Measurements from ENCODE around the gene PXN.
"Not testable (repeated sequence)": the region's sequence is repeated elsewhere in the genome, so short reads cannot be mapped to it uniquely, and the experiment has no call there.

PXN gene

DNA sequence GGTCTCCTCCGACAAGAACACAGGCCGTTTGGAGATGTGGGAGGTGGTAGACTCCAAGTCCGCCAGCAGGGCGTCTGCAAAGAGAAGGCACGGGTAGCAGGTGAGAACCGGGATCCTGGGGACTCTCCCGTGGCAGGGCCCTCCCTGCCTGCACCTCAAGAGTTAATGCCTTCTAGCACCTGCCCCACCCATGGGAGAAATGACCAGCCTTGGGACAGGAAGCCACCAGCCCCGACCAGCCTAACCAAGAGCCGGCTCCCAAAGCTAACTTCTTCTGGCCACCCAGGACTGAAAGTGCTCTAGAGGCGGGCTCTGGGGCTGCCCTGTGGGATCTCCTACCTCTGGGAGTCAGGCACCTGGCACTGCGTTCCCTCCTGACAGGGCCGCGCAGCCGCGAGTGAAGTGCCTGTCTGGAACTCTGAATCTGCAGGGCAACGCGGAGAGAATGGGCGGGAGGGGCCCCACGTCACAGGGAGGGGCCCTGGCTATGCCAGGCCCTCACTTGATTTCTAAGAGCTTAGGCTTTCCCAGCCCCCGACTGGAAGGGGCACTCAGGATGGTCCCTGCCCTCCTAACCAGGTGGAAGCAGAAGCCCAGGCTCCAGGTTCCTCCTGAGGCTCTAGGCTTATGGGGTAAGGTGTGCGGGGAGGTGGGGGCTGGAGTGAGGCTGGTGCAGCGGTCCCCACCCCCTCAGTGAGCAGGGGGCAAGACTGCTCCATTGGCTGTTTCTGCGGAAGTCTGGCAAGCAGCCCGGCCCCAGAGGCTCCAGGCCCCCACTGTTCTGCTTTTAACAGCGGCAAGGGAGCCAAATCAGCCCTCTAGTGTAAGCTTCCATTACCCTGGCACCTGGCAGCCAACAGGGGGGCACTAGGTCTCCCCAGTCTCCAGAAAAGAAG lies 41.0 kb downstream of the PXN start:
- no peak for DNase-seq

DNA sequence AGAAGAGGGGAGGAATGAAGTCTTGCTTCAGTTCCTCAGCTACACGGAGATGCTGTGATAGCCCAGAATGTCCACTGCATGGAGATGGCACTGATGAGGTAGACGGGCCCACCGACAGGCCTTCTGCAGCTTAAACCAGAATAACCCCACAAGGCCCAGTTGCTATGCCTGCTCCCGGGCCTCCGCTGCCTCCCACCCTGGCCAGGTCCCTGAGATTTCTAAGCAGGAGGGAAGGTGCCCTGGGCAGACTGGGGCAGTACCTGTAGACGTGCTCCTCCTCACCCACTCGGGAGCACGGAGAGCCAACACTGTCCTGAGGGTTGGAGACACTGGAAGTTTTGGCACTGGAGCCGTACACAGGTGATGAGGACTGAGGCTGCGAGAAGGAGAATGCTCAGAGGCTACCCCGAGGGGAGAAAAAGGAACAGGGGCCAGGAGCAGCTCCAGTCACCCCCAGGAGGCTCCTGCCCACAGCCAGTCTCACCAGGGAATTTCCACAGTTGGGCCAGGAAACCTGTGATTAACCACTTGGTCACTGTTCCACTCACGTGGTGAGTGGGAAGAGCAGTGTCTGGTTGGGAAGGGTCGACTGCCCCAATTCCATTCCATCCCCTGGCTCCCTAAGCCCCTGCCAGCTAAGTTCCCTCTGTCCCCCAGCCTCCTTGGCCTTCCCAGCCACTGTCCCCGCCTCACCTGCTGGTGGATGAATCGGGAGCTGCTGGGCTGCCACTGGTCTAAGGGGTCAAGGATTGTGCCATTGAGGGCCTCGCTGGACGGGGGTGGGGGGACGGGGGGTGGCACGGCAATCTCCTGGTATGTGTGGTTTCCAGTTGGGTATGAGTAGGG lies 41.8 kb downstream of the PXN start:
- no peak for DNase-seq

DNA sequence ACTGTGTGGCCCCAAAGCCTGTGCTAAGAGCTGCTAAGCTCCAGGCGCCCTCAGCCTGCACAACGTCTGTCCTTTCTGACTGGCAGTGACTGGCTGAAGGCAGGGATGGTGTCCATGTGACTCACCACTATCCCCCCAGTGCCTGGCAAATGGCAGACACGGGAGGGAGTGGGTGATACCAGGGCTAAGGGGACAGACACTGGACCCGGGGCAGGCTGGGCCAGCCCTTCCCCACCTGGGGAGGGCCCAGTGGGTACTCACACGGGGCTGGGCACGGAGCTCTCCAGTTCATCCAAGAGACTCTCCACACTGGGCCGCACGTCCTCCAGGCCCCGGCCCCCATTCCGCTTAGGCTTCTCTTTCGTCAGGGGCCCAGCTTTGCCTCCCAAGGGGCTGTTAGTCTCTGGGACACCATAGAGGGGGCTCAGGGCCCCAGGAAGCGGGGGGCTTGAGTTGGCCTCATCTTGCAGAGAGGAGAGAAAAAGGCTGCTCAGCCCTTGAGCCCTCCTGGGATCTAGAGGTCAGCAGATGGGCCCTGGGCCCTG lies 43.2 kb downstream of the PXN start:
- no peak for DNase-seq

DNA sequence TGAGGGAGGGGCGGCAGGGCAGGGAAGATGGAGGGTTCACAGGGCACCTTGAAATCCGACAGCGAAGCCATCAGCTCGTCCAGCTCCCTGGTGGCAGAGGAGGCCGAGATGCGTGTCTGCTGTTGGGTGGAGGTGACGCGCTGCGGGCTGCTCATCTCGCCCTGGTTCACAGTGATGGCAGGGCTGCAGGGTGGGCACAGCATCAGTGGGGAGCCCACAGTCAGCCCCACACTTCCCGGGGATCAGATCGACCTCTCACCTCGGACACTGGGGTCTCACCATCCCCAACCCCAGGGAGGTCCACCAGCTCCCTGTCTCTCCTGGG lies 44.0 kb downstream of the PXN start:
- DNase-seq: no peak

DNA sequence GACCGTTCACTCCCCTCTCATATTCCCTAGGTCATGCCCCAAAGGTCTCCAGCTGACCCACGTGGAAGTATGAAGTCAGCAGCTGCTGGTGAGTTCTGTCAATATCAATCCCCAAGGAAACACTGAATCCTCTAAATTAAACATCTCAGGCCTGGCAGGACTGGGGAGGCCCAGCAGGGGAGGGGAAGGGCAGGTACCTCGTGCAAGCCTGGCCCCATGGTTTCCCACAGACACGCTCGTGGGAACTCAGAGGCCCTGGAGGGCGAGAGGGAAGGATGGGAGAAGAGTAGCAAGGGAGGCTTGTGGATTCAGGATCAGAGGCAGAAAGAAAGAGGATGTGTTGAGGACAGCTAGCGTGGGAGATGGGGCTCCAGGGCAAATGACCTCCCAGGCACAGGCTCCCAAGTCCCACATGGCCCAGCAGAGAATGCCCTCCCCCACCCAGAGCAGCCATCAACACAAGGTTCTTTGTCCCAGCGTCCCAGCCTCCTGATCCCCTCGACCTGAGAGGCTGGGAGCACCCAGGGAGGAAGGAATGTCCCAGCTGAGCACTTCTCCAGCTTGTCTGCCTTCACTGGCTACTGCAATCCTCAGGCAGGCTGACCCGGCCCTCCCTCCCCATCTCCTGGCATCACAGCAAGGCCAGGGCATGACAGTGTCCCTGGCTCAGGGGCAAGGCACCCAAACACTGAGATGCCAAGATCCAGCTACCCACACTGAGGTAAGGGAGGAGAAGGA lies 44.5 kb downstream of the PXN start:
- DNase-seq: no peak

DNA sequence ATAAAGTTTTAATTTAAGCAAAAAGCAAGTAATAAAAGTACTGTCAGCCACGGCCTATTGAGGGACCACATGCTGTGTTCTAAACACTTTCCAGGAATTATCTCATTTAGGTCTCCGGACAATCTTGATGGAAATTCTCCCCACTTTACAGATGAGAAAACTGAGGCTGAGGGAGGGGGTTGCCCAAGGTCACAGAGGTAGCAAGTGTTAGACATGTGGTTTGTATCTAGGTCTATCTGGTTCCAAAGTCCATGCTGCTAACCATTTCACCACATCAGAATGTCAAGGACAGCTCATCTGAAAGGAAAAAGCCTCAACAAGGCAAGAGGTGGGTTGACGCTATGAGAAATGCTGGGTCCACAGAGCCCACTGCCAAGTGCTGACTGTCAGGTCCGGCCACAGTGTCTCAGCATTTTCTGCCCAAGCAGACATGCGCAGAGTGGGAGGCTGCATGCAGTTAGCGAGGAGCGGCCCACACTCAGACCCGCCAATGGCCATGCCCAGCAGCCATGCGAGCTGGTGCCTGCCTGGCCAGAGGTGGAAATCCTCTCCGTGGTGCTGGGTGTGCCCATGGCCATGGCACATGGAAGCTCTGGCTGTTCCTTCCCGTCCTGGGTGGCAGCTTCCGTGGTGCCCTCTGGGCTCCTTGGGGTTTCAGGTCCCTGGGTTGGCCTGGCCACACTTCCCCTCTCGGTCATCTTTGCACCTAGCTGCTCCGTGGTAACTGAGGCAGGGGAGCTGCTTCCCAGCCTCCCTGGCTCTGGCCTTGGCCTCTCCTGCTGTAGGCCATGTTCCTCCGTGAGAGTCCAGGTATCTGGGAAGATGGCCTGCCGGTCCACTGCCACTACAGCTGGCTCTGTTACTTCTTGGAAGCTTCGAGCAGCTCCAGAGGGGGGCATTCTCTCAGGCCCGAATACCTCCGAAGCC lies 46.6 kb downstream of the PXN start:
- DNase-seq: no peak

DNA sequence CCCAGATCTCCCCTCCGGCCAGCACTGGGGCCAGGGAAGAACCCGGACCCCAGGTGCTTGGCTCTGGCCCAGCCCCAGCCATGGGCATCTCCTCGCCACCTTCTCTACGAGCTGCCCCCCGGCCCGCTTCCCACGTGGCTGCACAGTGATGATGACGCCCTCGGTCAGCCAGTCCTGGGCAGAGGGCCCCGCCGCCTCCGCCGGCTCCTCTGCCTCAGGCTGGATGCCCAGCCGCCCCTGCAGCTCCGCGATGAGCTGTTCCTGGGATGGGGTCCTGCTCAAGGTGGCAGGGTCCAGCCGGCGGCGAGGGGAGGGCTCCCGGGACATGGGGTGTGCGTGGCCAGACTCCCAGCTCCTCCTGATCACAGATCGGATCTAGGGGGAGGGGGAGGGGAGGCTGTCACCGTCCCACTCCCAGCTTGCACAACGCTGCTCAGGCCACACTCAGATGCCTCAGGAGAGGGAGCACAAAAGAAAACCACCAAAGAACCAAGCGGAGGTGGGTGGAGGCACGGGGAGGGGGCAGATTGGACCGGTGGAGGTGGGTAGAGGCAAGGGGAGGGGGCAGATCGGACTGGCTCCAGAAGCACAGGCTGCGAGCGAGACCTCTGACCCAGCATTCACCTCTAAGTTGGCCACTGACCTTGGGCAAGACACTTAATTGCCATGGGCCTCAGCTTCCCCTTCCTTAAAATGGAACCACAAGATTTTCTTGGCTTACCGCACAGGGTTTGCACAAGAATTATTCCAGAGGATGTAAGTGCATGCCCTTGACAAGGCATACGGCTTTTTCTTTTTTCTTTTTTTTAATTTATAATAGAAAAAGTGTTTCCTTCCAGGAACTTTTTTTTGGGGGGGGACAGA lies 48.6 kb downstream of the PXN start:
- no peak for DNase-seq

DNA sequence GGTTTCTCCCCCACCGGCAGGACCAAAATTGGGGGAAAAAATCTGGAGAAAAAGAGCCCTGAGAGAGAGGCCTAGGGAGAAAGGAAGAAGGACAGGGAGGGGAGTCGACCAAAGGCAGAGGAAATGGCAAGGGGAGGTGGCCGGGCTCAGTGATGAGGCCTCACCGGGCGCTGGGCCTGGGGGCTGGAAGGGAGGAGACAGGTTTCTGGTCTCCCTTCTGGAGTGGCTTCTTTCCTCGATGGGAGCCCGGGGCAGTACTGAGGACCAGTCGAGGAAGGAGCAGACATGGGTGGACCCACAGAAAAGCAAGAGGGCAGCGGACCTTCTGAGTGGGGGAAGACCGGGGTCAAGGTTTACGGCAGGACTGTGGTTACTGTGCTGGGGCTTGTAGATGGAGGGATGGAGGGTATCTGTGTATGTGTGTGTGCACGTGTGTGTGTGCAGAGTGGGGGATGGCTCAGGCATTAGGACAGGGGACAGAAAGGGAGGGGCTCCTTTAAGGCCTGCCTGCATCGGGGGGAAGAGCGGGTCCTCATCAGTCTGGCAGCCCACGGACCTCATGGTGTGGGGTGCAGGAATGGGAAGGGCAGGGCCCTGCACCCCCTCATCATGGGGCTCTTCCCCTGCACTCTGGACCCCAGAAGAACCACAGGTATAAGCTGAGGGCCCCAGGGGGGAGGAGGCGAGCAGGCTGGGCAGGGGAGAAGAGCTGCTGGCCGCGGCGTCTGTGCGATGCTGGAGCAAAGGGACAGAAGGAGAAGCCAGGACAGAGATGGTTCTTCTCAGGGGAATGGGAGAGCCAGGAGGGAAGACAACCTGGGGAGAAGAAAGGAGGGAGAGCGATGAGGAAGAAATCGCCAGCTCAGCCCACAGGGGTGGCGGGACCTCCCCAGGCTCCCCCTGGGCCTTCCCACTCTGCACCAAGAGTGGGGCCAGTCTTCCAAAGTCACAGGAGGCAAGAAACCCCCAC lies 49.5 kb downstream of the PXN start:
- DNase-seq: no peak

DNA sequence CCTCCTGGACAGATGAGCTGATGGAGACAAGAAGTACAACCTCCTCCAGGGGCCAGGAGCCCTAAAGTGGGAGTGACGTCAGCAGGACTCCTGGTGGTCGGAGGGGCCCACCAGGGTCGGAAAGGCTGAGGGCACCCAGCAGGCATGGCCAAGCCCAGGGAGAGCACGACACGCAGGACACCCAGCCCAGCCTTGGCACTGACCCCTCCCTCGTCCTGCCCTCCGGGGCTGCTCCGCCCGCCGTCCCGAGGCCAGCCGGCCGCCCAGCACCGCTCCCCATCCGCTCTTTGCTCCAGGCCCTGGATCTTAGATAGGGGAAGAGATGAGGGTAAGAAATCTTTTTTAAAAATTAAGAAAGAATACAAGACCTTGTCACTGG lies 50.2 kb downstream of the PXN start:
- no peak for DNase-seq

DNA sequence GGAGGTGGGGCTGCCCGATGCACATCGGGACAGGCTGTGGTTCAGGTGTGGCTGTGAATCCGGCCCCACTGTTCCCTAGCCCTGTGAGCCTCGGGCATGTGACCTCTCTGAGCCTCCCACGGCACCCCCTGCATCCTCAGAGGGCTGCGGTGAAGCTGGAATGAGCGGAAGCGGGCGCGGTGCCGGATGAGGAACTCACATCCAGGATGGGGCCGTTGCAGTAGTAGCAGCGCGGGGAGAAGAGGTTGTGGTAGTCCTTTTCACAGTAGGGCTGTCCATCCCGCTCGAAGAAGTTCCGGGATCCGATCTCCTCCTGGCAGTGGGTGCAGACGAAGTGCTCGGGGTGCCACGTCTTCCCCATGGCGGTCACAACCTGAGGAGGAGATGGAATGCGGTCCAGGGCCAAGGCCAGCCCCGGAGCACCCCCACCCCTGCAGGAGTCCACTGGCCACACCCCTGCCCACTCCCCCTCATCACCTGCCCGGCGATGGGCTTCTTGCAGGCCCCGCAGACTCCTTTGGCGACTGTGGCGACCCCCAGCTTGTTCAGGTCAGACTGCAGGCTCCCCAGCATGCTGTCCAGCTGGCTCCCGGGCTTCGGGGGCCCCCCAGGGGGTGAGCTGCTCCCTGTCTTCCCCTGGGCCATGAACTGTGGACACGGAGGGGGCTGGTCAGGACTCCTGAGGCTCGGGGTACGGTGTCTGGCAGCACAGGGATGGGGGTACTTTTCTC lies 50.7 kb downstream of the PXN start:
- no peak for DNase-seq

DNA sequence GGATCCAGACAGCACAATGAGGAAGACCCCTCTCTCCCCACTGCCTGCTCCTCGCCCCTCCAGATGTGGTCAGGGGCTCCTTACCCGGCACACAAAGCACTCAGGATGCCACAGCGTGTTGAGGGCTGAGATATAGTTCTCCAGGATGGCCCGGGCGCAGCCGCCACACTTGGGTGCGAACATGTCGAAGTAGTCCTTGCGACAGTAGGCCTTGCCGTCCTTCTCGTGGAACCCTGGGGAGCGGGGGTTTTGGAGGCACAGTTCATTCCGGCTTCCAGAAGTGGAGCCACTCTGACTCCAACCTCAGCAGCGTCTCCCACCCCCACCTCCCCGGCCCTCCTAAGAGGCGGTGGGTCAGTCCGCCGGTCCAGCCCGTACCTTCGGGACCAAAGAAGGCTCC lies 51.8 kb downstream of the PXN start:
- no peak for DNase-seq

DNA sequence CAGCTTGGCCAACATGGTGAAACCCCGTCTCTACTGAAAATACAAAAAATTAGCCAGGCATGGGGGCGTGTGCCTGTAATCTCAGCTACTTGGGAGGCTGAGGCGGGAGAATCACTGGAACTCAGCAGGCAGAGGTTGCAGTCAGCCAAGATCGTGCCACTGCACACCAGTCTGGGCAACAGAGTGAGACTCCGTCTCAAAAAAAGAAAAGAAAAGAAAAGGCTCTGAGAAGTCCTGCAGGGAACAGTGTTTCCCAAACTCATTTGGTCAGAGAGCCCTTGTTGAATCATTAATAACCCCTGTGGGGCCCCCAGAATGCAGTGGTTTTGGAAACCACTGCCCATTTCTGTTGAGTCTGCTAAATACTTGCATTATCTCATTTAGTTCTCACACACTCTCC lies 52.3 kb downstream of the PXN start:
- not testable (repeated sequence) for DNase-seq

DNA sequence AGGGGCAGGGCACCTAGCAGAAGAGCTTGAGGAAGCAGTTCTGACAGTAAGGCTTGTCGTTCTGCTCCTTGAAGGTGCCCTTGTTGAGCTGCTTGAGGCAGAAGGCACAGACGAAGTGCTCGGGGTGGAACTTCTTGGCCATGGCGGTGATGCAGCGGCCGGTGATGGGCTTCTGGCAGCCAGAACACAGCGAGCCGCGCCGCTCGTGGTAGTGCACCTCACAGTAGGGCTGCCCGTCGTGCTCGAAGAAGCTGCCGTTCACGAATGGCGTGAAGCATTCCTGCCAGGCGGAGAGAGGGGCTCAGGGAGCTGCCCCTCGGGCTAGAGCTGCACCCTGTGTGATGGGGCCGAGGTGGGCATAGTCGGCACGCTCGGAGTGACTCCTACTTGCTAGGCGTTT lies 53.2 kb downstream of the PXN start:
- DNase-seq: no peak

DNA sequence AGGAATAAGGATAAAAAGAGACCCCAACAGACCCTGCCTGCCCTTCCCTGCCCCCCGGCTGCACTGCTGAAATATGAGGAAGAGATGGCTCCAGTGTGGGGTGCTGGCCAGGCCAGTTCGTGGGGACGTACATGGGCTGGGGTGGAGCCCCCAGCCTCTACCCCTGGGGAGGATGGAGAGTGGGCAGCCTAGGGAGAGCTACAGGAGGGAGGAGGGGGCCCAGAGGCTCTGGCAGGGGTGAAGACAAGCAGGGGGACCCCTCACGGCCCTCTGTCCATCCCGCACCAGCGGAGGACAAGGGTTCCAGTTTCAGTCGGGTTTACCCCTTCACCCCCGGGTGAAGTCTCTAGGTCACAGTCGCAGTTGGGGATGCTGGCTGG lies 53.6 kb downstream of the PXN start:
- DNase-seq: no peak

DNA sequence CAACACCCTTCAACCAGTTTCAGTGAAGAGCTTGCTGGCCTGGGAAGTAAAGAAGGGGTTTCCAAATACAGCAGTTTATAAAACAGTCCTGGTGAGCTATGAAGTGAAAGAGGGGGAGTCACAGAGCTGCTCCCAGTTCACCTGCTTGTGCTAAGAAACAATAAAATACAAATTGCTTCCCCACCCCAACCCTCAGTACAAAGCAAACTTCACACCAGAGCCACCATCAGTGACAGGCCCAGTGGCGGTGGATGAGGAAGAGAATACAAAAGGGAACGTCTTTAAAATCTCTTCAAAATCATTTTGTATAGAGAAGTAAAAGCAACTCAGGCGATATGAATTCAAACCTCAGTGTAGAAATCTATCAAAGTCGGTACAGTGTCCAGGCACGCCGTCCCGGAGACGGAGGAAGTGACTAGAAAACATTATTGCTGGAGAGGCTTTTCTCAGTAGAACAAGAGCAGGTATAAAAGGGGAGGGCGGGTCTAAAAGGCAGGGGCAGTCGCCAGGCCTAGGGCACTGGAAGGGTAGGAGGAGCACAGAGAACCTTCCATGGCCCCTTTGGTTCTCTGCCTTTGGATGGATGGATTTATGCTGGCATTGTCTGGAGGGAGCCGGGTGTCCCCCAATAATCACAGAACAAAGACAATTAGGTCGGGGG lies 54.2 kb downstream of the PXN start:
- DNase-seq: no peak

DNA sequence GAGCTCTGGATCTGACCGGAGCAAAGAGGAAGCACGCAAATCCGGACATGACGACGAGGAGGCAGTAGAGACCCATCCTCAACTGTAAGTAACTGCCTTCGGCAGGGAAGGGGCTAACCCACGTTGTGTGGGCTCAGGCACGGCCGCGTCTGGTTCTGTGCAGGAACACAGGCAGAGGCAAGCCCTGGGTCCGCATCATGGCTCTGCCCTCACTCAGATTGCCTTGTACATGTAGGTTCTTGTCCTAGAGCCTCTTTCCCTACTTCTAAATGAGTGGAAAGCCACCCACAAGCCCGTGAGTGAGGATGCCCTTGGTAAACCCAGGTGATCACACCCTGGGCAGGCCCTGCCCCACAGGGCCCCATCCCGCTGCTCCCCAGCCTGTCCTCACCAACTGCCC lies 55.7 kb downstream of the PXN start:
- DNase-seq: no peak

DNA sequence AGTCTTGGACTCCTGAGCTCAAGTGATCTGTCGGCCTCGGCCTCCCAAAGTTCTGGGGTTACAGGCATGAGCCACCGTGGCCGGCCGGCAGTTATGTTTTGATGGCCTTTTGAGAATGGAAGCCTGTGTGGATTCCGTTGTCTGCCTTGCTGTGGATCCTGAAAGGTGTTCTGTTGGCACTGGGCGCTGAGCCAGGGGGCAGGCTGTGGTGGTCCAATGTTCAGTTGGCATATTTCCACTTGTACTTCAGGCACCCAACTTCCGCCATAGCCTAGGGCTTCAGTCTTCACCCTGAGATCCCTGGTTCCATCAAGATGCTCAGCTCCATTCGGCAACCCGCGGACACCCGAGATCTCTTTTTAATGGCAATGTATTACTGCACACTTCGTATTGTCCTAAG lies 58.3 kb downstream of the PXN start:
- DNase-seq: no peak

DNA sequence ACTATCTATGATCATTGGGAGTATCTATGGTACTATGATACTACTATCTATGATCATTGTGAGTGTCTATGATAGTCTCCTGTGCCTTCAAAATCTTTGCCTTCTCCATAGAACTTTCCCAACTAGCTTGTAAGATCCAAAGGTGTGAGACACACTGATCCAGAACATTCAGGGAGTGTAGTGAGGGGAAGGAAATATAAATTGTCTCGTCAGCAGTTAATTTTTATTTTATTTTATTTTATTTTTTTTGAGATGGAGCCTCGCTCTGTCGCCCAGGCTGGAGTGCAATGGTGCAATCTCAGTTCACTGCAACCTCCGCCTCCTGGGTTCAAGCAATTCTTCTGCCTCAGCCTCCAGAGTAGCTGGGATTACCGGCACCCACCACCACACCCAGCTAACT lies 58.7 kb downstream of the PXN start:
- DNase-seq: not testable (repeated sequence)

DNA sequence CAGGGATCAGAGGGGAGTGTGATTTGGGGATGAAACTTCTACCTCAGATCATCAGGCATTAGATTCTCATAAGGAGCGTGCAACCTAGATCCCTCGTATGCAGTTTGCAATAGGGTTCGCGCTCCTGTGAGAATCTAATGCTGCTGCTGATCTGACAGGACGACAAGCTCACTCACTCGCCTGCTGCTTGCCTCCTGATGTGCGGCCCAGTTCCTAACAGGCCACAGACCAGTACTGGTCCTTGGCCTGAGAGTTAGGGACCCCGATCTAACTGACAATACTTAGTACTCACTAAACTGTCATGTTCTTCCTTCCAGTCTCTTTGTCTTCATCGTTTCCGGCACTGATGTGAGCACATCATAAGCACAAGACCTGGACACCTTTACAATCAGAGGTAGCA lies 59.3 kb downstream of the PXN start:
- no peak for DNase-seq

Measured in amniotic stem cell (primary cell).